GM18858 (cell line): ENCODE results near the gene PGAM2.

ENCODE experiments used
- ATAC-seq: cut with Tn5 transposase; IDR thresholded peaks from one replicate; pipeline ENCODE4 v1.9.1; 2021; ENCODE audit not compliant: unreplicated experiment

PGAM2 gene

DNA sequence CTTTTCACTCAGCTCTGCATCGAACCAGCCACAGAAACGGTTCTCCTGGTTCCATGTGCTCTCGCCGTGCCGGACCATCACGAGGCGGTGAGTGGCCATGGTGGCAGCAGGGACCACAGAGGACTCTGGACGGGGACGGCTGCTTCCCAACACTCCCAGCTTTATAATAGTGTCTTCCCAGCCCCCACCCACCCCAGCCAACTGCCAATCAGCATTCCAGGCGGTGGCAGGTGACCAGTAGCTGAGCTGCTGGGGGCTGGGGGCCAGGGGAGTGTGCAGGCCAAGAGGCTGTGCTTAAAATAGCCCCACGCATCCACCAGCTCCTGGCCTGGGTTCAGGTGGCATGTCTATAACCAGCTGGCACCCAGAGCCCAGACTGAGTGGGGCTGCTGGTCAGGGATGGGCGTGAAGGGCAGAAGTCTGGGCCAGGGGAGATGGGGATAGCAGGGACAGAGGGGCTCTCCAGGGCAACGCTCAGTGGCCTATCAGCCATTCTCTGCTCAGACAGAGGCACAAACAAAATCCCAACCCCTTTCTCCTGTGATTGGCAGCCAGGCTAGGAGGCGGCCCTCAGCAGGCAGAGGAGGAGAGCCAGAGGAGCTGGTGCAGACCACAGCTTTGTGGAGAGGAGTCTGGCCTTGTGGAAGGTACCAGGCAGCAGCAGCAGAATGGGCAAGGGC lies at the start of gene PGAM2:
TSS of gene PGAM2 (minus strand) at position 137 of the 680 bp plus-strand sequence. CDS start at position 99, 38 bp downstream.
- no peak for ATAC-seq

DNA sequence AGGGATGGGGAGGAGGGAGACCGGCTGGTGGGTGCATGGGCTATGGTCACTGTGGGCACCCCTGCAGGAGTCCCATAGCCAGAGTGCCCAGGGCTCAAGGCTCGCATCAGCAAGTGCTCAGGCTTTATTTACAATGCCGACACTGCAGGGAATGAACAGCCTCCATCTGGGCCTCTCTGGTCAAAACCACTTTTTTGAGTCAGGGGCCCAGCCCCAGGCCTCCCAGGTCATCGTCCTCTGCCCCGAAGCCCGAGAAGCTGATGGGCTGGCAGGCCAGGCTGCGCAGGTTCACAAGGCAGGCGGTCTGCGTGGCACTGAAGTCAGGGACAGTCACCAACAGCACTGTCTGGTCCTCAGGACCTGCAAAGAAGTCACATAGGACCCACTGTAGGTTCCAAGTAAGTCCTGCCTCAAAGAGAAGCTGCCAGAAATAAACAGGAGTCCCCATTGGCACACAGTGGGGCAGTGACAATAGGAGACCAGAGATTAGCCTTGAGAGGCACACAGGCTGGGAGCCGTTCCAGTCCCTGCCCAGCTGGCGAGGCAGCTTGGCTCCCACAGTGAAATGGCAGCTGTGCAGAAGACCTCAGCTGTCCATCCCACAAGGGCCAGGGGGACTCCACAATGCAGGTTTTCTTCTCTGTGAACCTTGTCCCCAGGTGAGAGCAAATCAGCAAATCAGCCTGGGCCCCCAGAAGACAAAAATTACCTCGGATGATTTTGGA lies 49.4 kb upstream of the PGAM2 start:
- ATAC-seq, result no peak

DNA sequence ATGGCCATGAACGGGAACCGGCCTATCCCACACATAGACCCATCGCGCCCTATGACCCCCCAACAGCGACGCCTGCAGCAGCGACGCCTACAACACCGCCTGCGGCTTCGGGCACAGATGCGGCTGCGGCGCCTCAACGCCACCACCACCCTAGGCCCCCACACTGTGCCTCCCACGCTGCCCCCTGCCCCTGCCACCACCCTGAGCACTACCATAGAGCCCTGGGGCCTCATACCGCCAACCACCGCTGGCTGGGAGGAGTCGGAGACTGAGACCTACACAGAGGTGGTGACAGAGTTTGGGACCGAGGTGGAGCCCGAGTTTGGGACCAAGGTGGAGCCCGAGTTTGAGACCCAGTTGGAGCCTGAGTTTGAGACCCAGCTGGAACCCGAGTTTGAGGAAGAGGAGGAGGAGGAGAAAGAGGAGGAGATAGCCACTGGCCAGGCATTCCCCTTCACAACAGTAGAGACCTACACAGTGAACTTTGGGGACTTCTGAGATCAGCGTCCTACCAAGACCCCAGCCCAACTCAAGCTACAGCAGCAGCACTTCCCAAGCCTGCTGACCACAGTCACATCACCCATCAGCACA lies 48.5 kb upstream of the PGAM2 start:
- ATAC-seq, result no peak

DNA sequence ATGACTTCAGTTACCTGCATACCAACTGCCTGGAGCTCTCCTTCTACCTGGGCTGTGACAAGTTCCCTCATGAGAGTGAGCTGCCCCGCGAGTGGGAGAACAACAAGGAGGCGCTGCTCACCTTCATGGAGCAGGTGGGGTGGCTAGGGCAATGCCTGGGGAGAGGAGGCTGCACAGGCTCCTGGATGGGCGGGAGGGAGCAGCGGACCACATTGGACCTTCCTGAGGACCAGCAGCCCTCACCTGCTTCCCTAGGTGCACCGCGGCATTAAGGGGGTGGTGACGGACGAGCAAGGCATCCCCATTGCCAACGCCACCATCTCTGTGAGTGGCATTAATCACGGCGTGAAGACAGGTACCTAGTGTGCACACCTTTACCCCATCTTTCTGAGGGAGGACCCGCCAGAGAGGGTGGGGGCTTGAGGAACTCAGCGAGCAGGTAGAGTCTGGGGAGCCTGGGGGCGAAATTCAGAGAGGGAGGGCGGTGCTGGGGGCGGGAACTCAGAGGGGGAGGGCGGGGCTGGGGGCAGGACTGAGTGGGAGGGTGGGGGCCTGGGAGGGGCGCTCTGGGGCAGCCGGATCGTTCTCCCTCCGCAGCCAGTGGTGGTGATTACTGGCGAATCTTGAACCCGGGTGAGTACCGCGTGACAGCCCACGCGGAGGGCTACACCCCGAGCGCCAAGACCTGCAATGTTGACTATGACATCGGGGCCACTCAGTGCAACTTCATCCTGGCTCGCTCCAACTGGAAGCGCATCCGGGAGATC lies 47.8 kb upstream of the PGAM2 start:
- ATAC-seq, result no peak

DNA sequence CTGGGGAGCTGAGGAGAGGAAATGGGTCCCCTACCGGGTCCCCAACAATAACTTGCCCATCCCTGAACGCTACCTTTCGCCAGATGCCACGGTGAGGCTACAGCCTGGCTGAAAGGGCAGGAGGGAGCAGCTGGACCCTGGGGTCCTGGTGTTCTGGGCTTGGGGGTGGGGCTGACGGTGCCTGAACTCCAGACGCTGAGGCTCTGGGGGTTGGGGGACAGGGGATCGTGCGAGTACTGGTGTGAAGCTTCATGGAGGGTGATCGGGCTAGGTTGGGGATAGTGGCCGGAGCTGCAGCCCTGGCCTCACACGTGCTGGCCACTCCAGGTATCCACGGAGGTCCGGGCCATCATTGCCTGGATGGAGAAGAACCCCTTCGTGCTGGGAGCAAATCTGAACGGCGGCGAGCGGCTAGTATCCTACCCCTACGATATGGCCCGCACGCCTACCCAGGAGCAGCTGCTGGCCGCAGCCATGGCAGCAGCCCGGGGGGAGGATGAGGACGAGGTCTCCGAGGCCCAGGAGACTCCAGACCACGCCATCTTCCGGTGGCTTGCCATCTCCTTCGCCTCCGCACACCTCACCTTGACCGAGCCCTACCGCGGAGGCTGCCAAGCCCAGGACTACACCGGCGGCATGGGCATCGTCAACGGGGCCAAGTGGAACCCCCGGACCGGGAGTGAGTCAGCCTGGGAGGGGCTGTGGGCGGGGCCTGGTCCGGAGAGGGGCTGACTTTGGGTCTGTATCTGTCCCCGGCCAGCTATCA lies 47.0 kb upstream of the PGAM2 start:
- no peak for ATAC-seq

DNA sequence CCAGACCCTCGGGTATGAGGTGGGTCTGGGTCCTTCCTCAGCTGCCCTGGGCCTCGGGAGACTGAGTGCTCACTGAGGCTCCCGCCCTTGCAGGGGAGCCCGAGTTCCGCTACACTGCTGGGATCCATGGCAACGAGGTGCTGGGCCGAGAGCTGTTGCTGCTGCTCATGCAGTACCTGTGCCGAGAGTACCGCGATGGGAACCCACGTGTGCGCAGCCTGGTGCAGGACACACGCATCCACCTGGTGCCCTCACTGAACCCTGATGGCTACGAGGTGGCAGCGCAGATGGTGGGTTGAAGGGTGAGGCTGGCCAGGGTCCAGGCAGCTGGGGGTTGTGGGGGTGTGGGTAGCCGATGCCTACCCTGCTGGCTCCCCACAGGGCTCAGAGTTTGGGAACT lies 46.4 kb upstream of the PGAM2 start:
- ATAC-seq, result no peak

DNA sequence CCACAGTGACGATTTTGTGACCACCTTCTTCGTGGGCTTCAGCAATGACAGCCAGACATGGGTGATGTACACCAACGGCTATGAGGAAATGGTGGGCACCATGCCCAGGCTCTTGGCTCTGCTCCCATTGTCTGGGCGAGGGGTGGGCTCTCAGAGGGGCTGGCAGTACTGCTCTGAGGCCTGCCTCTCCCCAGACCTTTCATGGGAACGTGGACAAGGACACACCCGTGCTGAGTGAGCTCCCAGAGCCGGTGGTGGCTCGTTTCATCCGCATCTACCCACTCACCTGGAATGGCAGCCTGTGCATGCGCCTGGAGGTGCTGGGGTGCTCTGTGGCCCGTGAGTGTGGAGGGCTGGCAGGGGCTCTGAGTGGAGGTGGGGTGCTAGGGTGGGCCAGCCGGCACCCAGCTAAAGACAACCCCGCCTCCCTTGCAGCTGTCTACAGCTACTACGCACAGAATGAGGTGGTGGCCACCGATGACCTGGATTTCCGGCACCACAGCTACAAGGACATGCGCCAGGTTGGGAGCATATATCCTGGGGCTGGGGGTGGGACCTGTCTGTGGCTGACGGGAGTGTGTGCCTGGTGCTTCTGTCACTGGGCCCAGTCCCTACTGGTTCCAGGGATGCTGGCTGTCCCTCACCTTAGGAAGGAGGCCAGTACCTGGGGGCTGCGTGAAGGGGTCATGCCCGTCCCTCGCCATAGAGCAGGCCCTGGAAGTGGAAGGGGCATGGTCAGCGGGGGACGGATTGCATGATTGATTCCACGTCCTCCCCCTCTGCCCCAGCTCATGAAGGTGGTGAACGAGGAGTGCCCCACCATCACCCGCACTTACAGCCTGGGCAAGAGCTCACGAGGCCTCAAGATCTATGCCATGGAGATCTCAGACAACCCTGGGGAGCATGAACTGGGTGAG lies 45.6 kb upstream of the PGAM2 start:
- ATAC-seq, result no peak

DNA sequence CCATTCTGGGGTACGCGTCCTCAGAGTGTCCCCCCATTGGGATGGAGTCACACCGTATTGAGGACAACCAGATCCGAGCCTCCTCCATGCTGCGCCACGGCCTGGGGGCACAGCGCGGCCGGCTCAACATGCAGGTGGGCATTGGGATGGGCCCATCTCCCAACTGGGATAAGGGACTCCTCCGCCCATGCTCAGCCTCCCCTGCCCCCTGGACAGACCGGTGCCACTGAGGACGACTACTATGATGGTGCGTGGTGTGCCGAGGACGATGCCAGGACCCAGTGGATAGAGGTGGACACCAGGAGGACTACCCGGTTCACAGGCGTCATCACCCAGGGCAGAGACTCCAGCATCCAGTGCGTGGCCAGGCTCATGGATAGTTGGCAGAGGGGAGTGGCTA lies 44.6 kb upstream of the PGAM2 start:
- ATAC-seq, result no peak

DNA sequence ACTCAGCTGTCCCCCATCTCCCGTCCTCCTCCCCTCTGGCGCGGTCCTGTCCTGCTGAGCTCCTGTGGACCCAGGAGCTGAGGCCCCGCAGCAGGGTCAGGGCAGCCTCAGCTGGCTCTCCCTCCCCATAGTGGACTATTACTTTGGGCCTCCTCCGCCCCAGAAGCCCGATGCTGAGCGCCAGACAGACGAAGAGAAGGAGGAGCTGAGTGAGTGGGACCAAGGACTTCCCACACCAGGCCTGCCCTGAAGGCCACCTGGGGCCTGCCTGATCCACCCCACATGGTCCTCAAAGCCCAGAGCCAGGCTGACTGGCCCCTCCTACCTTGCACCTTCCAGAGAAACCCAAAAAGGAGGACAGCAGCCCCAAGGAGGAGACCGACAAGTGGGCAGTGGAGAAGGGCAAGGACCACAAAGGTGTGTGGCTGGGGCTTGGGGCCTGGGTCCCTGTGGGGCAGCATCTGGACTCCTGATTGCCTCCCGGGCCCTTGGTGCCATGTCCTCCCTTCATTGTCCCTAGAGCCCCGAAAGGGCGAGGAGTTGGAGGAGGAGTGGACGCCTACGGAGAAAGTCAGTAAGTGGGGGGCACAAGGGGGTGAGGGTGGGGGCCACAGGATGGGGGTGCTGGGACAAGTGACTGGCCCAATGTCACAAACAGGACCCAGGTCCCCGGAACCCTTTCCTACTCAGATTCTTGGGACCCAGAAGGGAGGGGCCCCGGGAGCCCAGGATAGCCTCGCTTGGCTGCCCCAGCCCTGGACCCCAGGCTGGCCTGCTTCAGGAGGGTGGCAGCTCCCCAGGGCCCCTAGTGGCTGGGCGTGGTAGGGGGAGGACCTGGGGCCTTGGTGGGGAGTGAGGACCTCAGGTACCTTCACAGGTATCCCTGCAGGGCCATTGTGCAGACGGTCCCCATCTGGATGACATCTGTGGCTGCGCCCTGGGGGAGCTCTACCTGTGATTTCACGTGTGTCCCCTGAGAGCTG lies 43.7 kb upstream of the PGAM2 start:
- ATAC-seq, result no peak

DNA sequence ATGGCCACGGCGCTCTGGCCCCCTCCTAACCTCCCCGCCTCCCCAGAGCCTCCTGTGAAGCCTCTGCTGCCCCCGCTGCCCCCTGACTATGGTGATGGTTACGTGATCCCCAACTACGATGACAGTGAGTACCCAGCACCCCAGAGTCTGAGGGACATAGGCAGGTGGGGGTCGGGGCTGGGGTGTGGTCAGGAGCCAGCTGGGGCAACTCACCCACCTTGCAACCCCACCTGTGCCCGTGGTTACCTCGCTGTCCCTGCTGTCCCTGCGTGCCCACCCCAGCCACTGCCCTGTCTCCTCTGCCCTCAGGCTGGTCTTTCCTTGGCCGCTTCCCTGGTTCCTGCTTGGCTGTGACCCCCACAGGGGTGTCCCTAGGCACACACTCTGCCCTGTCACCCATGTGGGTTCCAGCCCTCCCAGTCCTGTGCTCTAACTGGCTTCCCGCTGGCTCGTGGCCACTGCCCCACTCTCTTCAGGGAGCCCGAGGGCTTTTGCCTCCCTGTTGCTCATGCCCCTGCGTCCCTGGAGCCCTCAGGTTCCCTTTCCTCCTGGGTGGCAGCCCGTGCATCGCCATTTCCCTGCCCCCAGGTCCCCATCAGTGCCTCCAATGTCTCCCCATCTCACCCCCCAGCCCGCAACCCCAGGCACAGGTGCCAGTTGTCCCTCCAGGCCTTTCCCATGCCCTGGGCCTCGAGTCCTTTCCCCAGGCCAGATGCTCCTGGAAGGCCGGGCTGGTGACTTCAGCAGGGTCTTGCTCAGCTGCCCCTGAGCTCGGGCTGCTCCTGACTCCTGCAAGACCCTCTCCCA lies 42.8 kb upstream of the PGAM2 start:
- ATAC-seq, result no peak

DNA sequence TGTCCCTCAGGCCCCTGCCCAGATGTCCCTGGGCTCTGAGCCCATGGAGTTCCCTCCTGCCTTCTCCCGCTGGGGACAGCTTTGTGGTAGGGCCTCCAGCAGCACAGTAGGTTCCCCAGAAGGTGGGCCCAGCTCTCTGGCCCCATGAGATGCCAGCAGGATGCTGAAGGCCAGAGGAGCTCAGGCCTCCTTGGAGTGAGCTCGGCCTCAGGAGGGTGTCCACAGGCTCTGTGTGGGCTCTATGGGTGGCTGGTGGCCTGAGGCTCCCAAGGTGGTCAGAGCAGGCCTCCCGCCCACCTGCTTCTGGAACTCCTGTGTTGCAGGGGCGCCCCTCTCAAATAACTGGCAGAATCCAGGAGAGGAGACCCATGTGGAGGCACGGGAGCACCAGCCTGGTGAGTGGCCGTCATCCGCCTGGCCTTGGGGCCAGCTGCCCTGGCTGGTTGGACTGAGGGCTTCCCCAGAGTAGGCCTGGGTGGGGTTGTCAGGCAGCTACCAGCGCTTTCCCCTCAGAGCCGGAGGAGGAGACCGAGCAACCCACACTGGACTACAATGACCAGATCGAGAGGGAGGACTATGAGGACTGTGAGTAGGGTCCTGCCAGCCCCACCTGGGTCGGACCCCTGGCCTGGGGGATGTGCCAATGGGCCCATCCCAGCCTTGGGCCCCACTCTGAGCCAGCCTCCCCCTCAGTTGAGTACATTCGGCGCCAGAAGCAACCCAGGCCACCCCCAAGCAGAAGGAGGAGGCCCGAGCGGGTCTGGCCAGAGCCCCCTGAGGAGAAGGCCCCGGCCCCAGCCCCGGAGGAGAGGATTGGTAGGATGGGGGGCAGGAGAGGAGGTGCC lies 42.0 kb upstream of the PGAM2 start:
- no peak for ATAC-seq

DNA sequence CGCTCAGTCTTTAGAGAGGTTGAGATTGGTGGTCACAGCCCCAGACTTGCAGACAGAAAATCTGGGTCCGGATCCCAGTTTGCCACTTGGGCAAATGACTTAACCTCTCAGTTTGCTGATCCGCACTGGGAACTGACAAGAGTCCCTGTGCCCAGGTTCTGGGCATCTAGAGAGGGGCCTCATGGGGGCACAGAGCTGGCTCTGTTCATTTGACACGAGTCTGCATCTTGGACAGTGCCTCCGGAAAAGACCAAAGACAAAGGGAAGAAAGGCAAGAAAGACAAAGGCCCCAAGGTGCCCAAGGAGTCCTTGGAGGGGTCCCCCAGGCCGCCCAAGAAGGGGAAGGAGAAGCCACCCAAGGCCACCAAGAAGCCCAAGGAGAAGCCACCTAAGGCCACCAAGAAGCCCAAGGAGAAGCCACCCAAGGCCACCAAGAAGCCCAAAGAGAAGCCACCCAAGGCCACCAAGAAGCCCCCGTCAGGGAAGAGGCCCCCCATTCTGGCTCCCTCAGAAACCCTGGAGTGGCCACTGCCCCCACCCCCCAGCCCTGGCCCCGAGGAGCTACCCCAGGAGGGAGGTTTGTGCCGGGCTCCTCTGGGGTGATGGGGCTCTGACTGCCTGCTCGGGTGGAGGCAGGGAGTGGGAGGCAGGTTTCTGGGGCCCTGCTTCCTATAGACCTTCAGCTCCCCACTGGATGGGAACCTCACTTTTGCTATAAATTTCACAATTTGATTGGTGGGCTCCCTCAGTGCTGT lies 41.1 kb upstream of the PGAM2 start:
- ATAC-seq, result no peak

DNA sequence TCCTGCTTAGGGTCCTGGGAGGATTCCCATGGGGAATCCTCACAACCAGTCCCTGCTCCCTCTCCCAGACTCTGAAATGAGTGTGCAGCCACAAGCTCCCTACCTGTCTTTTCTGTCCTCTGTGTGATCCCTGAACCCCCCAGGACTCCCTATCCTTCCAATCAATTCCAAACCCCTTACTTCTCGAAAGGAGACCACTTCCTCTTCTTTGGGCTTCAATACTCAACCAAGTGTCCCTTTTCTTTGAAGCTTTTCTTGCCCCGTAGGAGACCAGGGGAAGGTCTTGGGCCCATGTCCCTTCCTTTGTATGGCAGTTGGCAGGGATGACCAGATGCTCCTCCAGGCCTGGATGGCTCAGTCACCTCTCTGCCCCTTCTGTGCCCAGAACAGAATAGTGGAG lies 40.5 kb upstream of the PGAM2 start:
- ATAC-seq, result no peak

DNA sequence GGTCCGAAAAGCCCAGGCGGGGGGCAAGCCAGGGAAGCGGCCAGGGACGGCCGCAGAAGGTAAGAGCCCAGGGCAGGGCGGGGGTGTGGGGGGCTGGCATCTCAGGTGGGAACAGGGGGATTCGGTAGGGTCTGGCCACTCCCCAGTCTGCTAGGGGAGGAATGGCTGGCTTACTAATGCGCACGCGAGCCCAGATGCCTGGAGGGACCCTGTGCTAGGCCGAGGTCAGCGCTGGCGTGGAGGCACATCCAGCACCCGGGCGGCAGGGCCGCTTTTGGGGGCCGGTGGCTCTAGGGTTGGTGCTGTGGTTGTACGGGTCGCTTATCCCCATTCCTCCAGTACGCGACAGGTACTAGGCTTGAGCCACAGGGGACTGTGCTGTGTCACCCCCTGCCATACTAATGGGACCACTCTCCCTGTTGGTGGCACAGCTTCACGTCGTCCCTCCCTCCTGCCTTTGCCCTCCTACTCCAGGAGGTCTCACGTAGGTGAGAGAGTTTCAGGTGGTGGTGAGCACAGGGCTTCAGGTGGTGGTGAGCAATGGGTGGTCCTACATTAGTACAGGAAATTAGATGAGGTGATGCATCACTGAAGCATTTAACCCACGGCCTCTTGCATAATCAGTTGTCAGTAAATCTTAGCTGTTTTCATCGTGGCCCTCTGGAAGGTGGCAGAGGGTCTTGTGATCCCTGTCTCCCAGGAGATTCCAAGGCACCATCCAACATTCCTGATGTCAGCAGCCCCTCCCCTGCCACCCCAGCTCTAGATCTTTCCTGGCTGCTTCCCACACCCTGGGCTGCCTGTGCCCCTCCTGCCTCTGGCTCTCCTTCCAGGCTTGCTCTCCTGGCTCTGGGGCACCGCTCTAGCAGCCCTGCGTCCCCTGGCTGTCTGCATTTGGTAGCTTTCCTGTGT lies 39.7 kb upstream of the PGAM2 start:
- ATAC-seq, result no peak
